H1 (cell line): ENCODE measurements around the gene KCNJ13. TPM values are rescaled to one million over a fixed set of nuclear protein-coding genes. Genes with fewer than 3 reads are reported as not detected.

Experiments
- CTCF ChIA-PET: fragments of 300-600 bp; sonication (Branson Sonifier 250); formaldehyde crosslinking; loops from one replicate; lab custom pipeline; 2021; ENCODE audit not compliant: partially characterized antibody; lab: Charles Lee
- POLR2A ChIA-PET: fragments of 300-600 bp; sonication (Branson Sonifier 250); formaldehyde crosslinking; loops from one replicate; lab custom pipeline; 2021; ENCODE audit warnings: inconsistent platforms; ENCODE audit not compliant: partially characterized antibody; lab: Charles Lee
- DNase-seq, 2 experiments: peaks; one replicate each; pipeline versions ENCODE4 v3.0.0 to v3.0.0-alpha.2; 2010 to 2022; ENCODE audit warnings: low spot score in 2 of 2, low read depth in 1 of 2, mixed read lengths in 1 of 2
- FAIRE-seq: peaks from 2 replicates; lab custom pipeline; 2011; peaks lifted over from hg19 to GRCh38; lab: Jason Lieb, UNC
- H2AFZ ChIP-seq: 2 replicates; pipeline ENCODE4 v1.8.1; 2012; ENCODE audit warnings: low read length, inconsistent platforms
- H2AK5ac ChIP-seq: 2 replicates; pipeline ENCODE4 v1.6.1; 2013; ENCODE audit warnings: low read depth, low read length
- H2BK120ac ChIP-seq: replicated peaks from 2 replicates; pipeline ENCODE3; 2013; ENCODE audit warnings: low read depth, low read length, inconsistent platforms
- H2BK12ac ChIP-seq: 2 replicates; pipeline ENCODE4 v1.6.1; 2013; ENCODE audit warnings: low read depth, low read length
- H2BK15ac ChIP-seq: 2 replicates; pipeline ENCODE4 v1.6.1; 2013; ENCODE audit warnings: low read length
- H2BK20ac ChIP-seq: 2 replicates; pipeline ENCODE4 v1.6.1; 2013; ENCODE audit warnings: low read length
- H2BK5ac ChIP-seq: 2 replicates; pipeline ENCODE4 v1.6.1; 2013; ENCODE audit warnings: low read depth, low read length
- H3K14ac ChIP-seq: 2 replicates; pipeline ENCODE4 v1.6.1; 2013; ENCODE audit warnings: inconsistent platforms; ENCODE audit not compliant: insufficient read length
- H3K18ac ChIP-seq: 2 replicates; pipeline ENCODE4 v1.6.1; 2013; ENCODE audit warnings: low read length; ENCODE audit errors: extremely low read depth
- H3K23ac ChIP-seq: 2 replicates; pipeline ENCODE4 v1.6.1; 2013; ENCODE audit warnings: inconsistent platforms; ENCODE audit not compliant: insufficient read length
- H3K23me2 ChIP-seq: 2 replicates; pipeline ENCODE4 v1.6.1; 2013; ENCODE audit warnings: low read depth, low read length
- H3K27ac ChIP-seq: 2 replicates; pipeline ENCODE4 v1.6.1; 2011; ENCODE audit warnings: low read depth, low read length, inconsistent platforms
- H3K27me3 ChIP-seq, 4 experiments: replicated peaks in 1 of 4; 1 replicate in 1 of 4; 2 replicates in 3 of 4; pipeline versions ENCODE4 v1.6.1 to v1.8.1; 2011 to 2013; ENCODE audit warnings: low read length in 3 of 4, mild to moderate bottlenecking in 3 of 4, inconsistent platforms in 2 of 4, mixed read lengths in 2 of 4, moderate library complexity in 1 of 4; ENCODE audit not compliant: control insufficient read depth in 3 of 4, insufficient read depth in 3 of 4; ENCODE audit errors: extremely low read depth in 1 of 4
- H3K36me3 ChIP-seq, 4 experiments: 2 replicates each; pipeline versions ENCODE4 v1.6.1 to v1.8.1; 2011 to 2013; ENCODE audit warnings: mild to moderate bottlenecking in 4 of 4, low read length in 3 of 4, moderate library complexity in 2 of 4, control low read depth in 1 of 4, inconsistent platforms in 1 of 4; ENCODE audit not compliant: insufficient read depth in 4 of 4, control insufficient read depth in 2 of 4
- H3K4ac ChIP-seq: replicated peaks from 2 replicates; pipeline ENCODE3; 2013; ENCODE audit warnings: low read length, low read depth, mixed read lengths, inconsistent platforms; ENCODE audit not compliant: insufficient read length
- H3K4me1 ChIP-seq, 4 experiments: replicated peaks in 1 of 4; 1 replicate in 1 of 4; 2 replicates in 3 of 4; pipeline versions ENCODE4 v1.6.1 to v1.8.1; 2011 to 2013; ENCODE audit warnings: low read length in 3 of 4, inconsistent platforms in 2 of 4, mixed read lengths in 1 of 4; ENCODE audit not compliant: insufficient read depth in 4 of 4, control insufficient read depth in 3 of 4
- H3K4me2 ChIP-seq, 2 experiments: 2 replicates each; pipeline versions ENCODE4 v1.6.1 to v1.8.1; 2011 to 2013; ENCODE audit warnings: low read depth in 2 of 2, low read length in 2 of 2, control low read depth in 1 of 2, inconsistent platforms in 1 of 2, mild to moderate bottlenecking in 1 of 2; ENCODE audit not compliant: insufficient read depth in 1 of 2
- H3K4me3 ChIP-seq, 4 experiments: fragments of 200-600, 300-600 bp in 1 of 4; sonication (generic), shearing (Covaris generic), sonication (Bioruptor Twin) in 1 of 4; 2 replicates each; pipeline versions ENCODE4 v1.5.1 to v1.8.1; 2011 to 2016; ENCODE audit warnings: low read length in 4 of 4, low read depth in 3 of 4, control low read depth in 2 of 4, inconsistent platforms in 2 of 4, mild to moderate bottlenecking in 2 of 4, mixed read lengths in 1 of 4, moderate library complexity in 1 of 4; ENCODE audit not compliant: insufficient read depth in 2 of 4; ENCODE audit errors: extremely low read depth in 1 of 4
- H3K56ac ChIP-seq: replicated peaks from 2 replicates; pipeline ENCODE3; 2013; ENCODE audit warnings: low read depth, mild to moderate bottlenecking, mixed read lengths, low read length, inconsistent platforms; ENCODE audit not compliant: insufficient read length
- H3K79me1 ChIP-seq: 2 replicates; pipeline ENCODE4 v1.6.1; 2013; ENCODE audit warnings: low read depth, low read length, control low read depth
- H3K79me2 ChIP-seq, 2 experiments: 2 replicates each; pipeline versions ENCODE4 v1.6.1 to v1.8.1; 2012 to 2013; ENCODE audit warnings: low read length in 2 of 2, mild to moderate bottlenecking in 2 of 2, inconsistent platforms in 1 of 2; ENCODE audit not compliant: insufficient read depth in 2 of 2, control insufficient read depth in 1 of 2
- H3K9ac ChIP-seq, 4 experiments: replicated peaks in 1 of 4; 1 replicate in 1 of 4; 2 replicates in 3 of 4; pipeline versions ENCODE4 v1.6.1 to v1.8.1; 2011 to 2013; ENCODE audit warnings: low read depth in 3 of 4, low read length in 3 of 4, control low read depth in 2 of 4, mild to moderate bottlenecking in 2 of 4, moderate library complexity in 2 of 4, inconsistent platforms in 1 of 4; ENCODE audit errors: extremely low read depth in 1 of 4
- H3K9me3 ChIP-seq, 2 experiments: 2 replicates each; pipeline versions ENCODE4 v1.6.1 to v1.8.1; 2012 to 2013; ENCODE audit warnings: mild to moderate bottlenecking in 2 of 2, moderate library complexity in 2 of 2, control low read depth in 1 of 2, inconsistent platforms in 1 of 2, low read depth in 1 of 2, low read length in 1 of 2, mixed read lengths in 1 of 2; ENCODE audit not compliant: insufficient read depth in 2 of 2
- H4K20me1 ChIP-seq, 2 experiments: replicated peaks in 1 of 2; 2 replicates each; pipeline versions ENCODE3 to v1.8.1; 2011 to 2013; ENCODE audit warnings: inconsistent platforms in 2 of 2, low read length in 2 of 2, mild to moderate bottlenecking in 1 of 2; ENCODE audit not compliant: insufficient read depth in 2 of 2, control insufficient read depth in 1 of 2
- H4K5ac ChIP-seq: 2 replicates; pipeline ENCODE4 v1.6.1; 2013; ENCODE audit warnings: low read length, low read depth, mixed read lengths, inconsistent platforms; ENCODE audit not compliant: insufficient read length
- H4K8ac ChIP-seq: 2 replicates; pipeline ENCODE4 v1.8.0; 2013; ENCODE audit warnings: mild to moderate bottlenecking, moderate library complexity, low read length, inconsistent platforms; ENCODE audit not compliant: insufficient read depth; ENCODE audit errors: extremely low read depth
- H4K91ac ChIP-seq: replicated peaks from 2 replicates; pipeline ENCODE3; 2013; ENCODE audit warnings: low read length, mixed read lengths, inconsistent platforms; ENCODE audit not compliant: insufficient read length
- BCL11A ChIP-seq, 2 experiments: IDR thresholded peaks; one replicate each; pipeline ENCODE4 v1.6.1; 2011; ENCODE audit warnings: low read depth in 2 of 2, low read length in 2 of 2, mild to moderate bottlenecking in 2 of 2
- CTCF ChIP-seq, 3 experiments: IDR thresholded peaks; 1 replicate in 2 of 3; 2 replicates in 1 of 3; pipeline versions ENCODE4 v1.5.1 to v1.6.1; 2011; ENCODE audit warnings: low read length in 3 of 3, mild to moderate bottlenecking in 3 of 3, inconsistent platforms in 2 of 3, low read depth in 1 of 3, moderate library complexity in 1 of 3; ENCODE audit not compliant: insufficient read depth in 1 of 3; ENCODE audit errors: control extremely low read depth in 1 of 3
- RAD21 ChIP-seq, 2 experiments: IDR thresholded peaks in 1 of 2; conservative IDR thresholded peaks in 1 of 2; 2 replicates each; pipeline ENCODE4 v1.6.1; 2011; ENCODE audit warnings: low read depth in 2 of 2, low read length in 2 of 2, improper control_type of control experiment in 1 of 2, inconsistent platforms in 1 of 2, mild to moderate bottlenecking in 1 of 2, moderate library complexity in 1 of 2
- RBBP5 ChIP-seq: IDR thresholded peaks from 2 replicates; pipeline ENCODE4 v1.7.1; 2012; ENCODE audit warnings: low read depth, mild to moderate bottlenecking, inconsistent platforms, low read length, moderate library complexity, borderline replicate concordance
- SAP30 ChIP-seq: fragments of 300-600 bp; sonication (generic); IDR thresholded peaks from 2 replicates; pipeline ENCODE4 v1.7.1; 2012; ENCODE audit warnings: low read length, moderate library complexity, mild to moderate bottlenecking, inconsistent platforms; ENCODE audit not compliant: insufficient read depth, insufficient replicate concordance
- WGBS, 2 experiments: shearing (Covaris generic) in 1 of 2; methylation state at CpG; one replicate each; pipeline versions ENCODE4 v1.1.6 to v1.1.7; 2013 to 2015; ENCODE audit warnings: low lambda C conversion rate in 2 of 2, mixed read lengths in 2 of 2, inconsistent platforms in 1 of 2, low coverage in 1 of 2, missing lambda C conversion rate in 1 of 2; ENCODE audit not compliant: insufficient replicate concordance in 2 of 2, insufficient coverage in 1 of 2, insufficient read length in 1 of 2; ENCODE audit errors: extremely low coverage in 1 of 2, missing lambda C conversion rate in 1 of 2; 5-methylcytosine and 5-hydroxymethylcytosine counted together
- polyA plus RNA-seq, 7 experiments: library from polyadenylated mRNA; depleted of rRNA in 3 of 7; stranded (reverse) in 5 of 7; unstranded in 2 of 7; fragments of >200 nt in 5 of 7; fragments of 200-250 nt in 2 of 7; gene quantifications; 1 replicate in 5 of 7; 2 replicates in 1 of 7; 4 replicates in 1 of 7; pipeline versions ENCODE4 v1.2.1 to v1.2.3, GENCODE V29; 2011 to 2013; ENCODE audit warnings: missing spikeins in 2 of 7, mixed read lengths in 2 of 7
- total RNA-seq: library from RNA; stranded (reverse); fragmentation: NEBNext Ultra II Directional; extraction: Animal tissue kit (Norgen Biotek cat#: 25700); gene quantifications from 2 replicates; pipeline ENCODE4 v1.2.1, GENCODE V29; 2021

KCNJ13 gene
- total and polyA plus RNA-seq, 2 of the 8 experiments (the other 6 are each of a cell fraction or from before 2014, with no cell fraction given), result not detected

GRCh38 chr2:232761301-232761907 is 15.0 kb downstream of the KCNJ13 start:
- no peak overlapping the region for H3K9ac ChIP-seq
- H2AK5ac ChIP-seq, result no peak overlapping the region
- no peaks in the 10 kb centered on the region for H3K23me2 ChIP-seq
- peak; percentile 60 for FAIRE-seq
- H3K79me1 ChIP-seq, result no peaks in the 10 kb centered on the region; the same call in 1 of the 2 replicates
- ChIA-PET POLR2A (no interaction called here), CTCF (interaction anchor here (1.6 kb wide), 1 partner anchor 10 kb away, joined by 4 read pairs; no protein-coding TSS in a partner anchor)
- H3K4me2 ChIP-seq, result no peak overlapping the region
- no peak overlapping the region for H2BK15ac ChIP-seq
- no peaks in the 10 kb centered on the region for H3K4me1 ChIP-seq
- H2BK12ac ChIP-seq, result no peak overlapping the region
- H3K23ac ChIP-seq, result no peak overlapping the region
- H4K5ac ChIP-seq, result no peak overlapping the region
- no peak overlapping the region for H2BK5ac ChIP-seq
- H3K27me3 ChIP-seq, result no peaks in the 10 kb centered on the region
- H3K36me3 ChIP-seq, result peaks cover 4 to 33% (median 10%) of the 10 kb centered on the region in 4 experiments; a peak in 7 of 8 replicates
- H4K20me1 ChIP-seq, result peaks cover 0 to 1% of the 10 kb centered on the region in 2 experiments
- 83% methylated on average over 3 of the region's 3 CpGs; no CpG with 5 or more reads in 1 of the 2 experiments for WGBS, 2 experiments
- TF ChIP-seq CTCF (IDR thresholded peaks at IDR 0.05; ENCODE audit: control extremely low read depth in 1 of 3, insufficient read depth in 1 of 3, low read depth in 1 of 3, low read length in 3 of 3) (peak in 2 of 3 experiments; percentile 30 to 36; a peak in 2 of 4 replicates), RBBP5 (no peak), BCL11A (IDR thresholded peaks at IDR 0.05; ENCODE audit: low read depth in 2 of 2, low read length in 2 of 2) (no peak), RAD21 (IDR thresholded peaks at IDR 0.05 in 1 of 2, conservative IDR thresholded peaks at IDR 0.05 in 1 of 2; ENCODE audit: low read depth in 2 of 2, low read length in 2 of 2) (peak; percentile 35 to 46), SAP30 (no peak)
- no peaks in the 10 kb centered on the region for H3K9me3 ChIP-seq
- no peak overlapping the region for H3K56ac ChIP-seq
- DNase-seq, result no peak
- H3K4ac ChIP-seq, result no peak overlapping the region
- H3K79me2 ChIP-seq, result no peaks in the 10 kb centered on the region
- H4K8ac ChIP-seq, result no peak overlapping the region
- H3K4me3 ChIP-seq, result no peak overlapping the region
- no peak overlapping the region for H4K91ac ChIP-seq
- no peak overlapping the region for H2BK20ac ChIP-seq
- no peak overlapping the region for H3K14ac ChIP-seq
- H3K18ac ChIP-seq, result no peak overlapping the region
- no peak overlapping the region for H2AFZ ChIP-seq
- no peak overlapping the region for H3K27ac ChIP-seq
- H2BK120ac ChIP-seq, result no peak overlapping the region
